Right lobe of liver (tissue), 6 donors: ENCODE results near the gene GPC6. TPM values are rescaled to one million over a fixed set of nuclear protein-coding genes. Genes with fewer than 3 reads are reported as not detected.

ENCODE experiments used
- ATAC-seq, 4 donors: fragments of 200-7000 bp; cut with Tn5 transposase; one replicate each; pipeline ENCODE4 v1.9.1; 2020; ENCODE audit warnings: mild to moderate bottlenecking in 4 of 4, moderate library complexity in 4 of 4
- DNase-seq, 3 donors: peaks; one replicate each; pipeline ENCODE4 v3.0.0-alpha.2; 2020
- H3K27ac ChIP-seq, 3 donors: fragments of 200-600 bp; one replicate each; pipeline ENCODE4 v1.8.0; 2022
- H3K27me3 ChIP-seq, 2 donors: fragments of 200-600 bp; one replicate each; pipeline ENCODE4 v1.8.0; 2022
- H3K36me3 ChIP-seq, 4 donors: fragments of 200-600 bp; sonication (generic) in 1 of 4; one replicate each; pipeline versions ENCODE4 v1.5.1 to v1.8.0; 2017 to 2022; ENCODE audit warnings: control low read depth in 1 of 4
- H3K4me1 ChIP-seq, 4 donors: fragments of 200-600 bp; sonication (generic) in 1 of 4; one replicate each; pipeline versions ENCODE4 v1.5.1 to v1.8.0; 2017 to 2022; ENCODE audit warnings: control low read depth in 1 of 4
- H3K4me3 ChIP-seq, 3 donors: fragments of 200-600 bp; one replicate each; pipeline ENCODE4 v1.8.0; 2022
- H3K9me3 ChIP-seq, 4 donors: fragments of 200-600 bp; sonication (generic) in 1 of 4; one replicate each; pipeline versions ENCODE4 v1.5.1 to v1.8.0; 2017 to 2022; ENCODE audit warnings: control low read depth in 1 of 4
- POLR2A ChIP-seq: fragments of 450-650 bp; IDR thresholded peaks from one replicate; pipeline ENCODE4 v1.6.1; 2017; ENCODE audit warnings: antibody characterized with exemption, mild to moderate bottlenecking
- WGBS: methylation state at CpG from one replicate; pipeline ENCODE4 v1.1.6; 2018; ENCODE audit warnings: low coverage, low lambda C conversion rate; ENCODE audit not compliant: insufficient coverage; ENCODE audit errors: missing lambda C conversion rate; 5-methylcytosine and 5-hydroxymethylcytosine counted together
- intact Hi-C, 2 donors: fragments of 100-400 bp; cut with DNase I; formaldehyde crosslinking; loops; one replicate each; pipeline versions ENCODE4 v1.11.2 to v1.14.1; 2022
- total RNA-seq, 6 experiments: library from RNA; depleted of rRNA in 2 of 6; stranded (reverse); fragments of >200 nt in 2 of 6; fragmentation: NEBNext Ultra II Directional in 3 of 6; extraction: Animal tissue kit (Norgen Biotek cat#: 25700) in 3 of 6; gene quantifications; one replicate each; pipeline versions ENCODE4 v1.1.0 to v1.2.4, GENCODE V29; 2016 to 2023
- TF ChIP-seq, protein P1 (sequence below), 4 donors: fragments of 200-600 bp in 3 of 4; fragments of 450-650 bp in 1 of 4; IDR thresholded peaks; one replicate each; pipeline versions ENCODE4 v1.5.1 to v1.8.0; 2016 to 2022; ENCODE audit warnings: antibody characterized with exemption in 4 of 4, mild to moderate bottlenecking in 2 of 4
- donor health status: DM: no; HTN: yes; CAD: no.
- donor health status: DM: no; HTN: no; CAD: no.
- donor health status: DM: no; HTN: no; CAD: no.
- donor health status: DM: no; HTN: yes; CAD: no.
- donor health status: DM: no; HTN: yes; CAD: no.

Gene GPC6
- total RNA-seq, 6 experiments from 2014 or later: 18.6 to 30.1 (median 20.2) TPM

DNA sequence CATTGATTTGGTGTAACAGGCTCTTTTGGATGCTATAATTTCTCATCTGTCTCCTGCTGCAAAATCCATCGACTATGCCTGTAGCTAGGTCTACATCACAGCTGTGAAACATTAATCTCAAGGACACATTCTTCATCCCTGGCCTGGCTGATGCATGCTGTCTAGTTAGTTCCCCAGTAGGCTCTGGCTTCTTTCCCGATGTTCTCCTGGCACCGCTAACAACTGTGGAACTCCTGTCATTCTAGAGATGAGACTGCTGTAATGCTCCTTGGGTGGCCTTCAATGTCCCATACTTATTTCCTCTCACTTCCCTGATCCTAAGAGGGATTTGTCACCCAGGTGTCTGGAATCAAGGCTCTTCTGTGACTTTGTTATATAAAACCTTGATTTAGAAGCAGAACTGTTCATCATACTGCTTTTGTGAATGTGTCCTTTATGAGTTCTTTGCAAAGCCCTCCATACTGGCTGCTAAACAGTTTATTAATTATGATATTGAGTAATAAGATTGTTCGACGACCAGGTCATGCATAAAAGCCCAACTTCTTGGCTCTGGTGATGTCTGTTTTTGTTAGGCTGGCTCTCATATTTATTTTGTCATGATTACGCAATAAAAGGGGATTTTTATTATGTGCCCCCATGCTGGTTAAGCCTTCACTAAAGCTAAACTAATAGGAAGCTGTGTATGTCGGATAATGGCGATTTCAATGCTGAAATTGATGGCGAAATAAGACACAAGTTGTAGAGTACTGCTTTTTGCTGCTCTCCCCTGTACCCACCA lies 1025.4 kb downstream of the GPC6 start:
- DNase-seq: no peak
- WGBS: 68% methylated on average over 9 of the region's 9 CpGs
- peak in 3 of 4 donors; percentile 45 to 59 (median 50) for ATAC-seq

DNA sequence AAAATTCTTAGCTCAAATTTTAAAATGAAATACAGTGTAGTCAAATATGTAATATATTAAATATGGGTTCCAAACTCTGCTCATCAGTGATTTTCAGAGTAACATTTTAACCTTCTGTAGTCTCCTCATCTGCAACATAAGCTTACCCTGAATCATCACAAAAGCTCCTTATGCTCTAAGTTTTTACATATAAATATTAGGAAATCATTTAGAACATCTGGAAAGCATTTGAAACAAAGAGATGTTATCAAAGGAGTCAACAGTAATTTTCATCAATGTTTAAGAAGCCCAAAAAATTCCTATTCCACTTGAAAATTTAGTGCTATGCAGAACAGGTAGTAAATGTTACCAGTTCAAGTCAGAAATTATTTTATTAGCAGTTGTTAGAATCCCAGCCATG lies 1028.1 kb downstream of the GPC6 start:
- Histone ChIP-seq H3K27ac (no peak overlapping the region), H3K4me3 (no peak overlapping the region), H3K36me3 (no peaks in the 10 kb centered on the region), H3K9me3 (no peaks in the 10 kb centered on the region), H3K27me3 (no peaks in the 10 kb centered on the region), H3K4me1 (peaks cover 0 to 7% (median 0%) of the 10 kb centered on the region in 4 donors)
- no peak for TF ChIP-seq POLR2A
- TF ChIP-seq, protein P1, sequence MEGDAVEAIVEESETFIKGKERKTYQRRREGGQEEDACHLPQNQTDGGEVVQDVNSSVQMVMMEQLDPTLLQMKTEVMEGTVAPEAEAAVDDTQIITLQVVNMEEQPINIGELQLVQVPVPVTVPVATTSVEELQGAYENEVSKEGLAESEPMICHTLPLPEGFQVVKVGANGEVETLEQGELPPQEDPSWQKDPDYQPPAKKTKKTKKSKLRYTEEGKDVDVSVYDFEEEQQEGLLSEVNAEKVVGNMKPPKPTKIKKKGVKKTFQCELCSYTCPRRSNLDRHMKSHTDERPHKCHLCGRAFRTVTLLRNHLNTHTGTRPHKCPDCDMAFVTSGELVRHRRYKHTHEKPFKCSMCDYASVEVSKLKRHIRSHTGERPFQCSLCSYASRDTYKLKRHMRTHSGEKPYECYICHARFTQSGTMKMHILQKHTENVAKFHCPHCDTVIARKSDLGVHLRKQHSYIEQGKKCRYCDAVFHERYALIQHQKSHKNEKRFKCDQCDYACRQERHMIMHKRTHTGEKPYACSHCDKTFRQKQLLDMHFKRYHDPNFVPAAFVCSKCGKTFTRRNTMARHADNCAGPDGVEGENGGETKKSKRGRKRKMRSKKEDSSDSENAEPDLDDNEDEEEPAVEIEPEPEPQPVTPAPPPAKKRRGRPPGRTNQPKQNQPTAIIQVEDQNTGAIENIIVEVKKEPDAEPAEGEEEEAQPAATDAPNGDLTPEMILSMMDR (IDR thresholded peaks at IDR 0.05): no peak
- intact Hi-C loops: no loop called here
- DNase-seq (no peak), ATAC-seq (no peak)

More for the DNA sequence above, 1025.4 kb downstream of the GPC6 start:
- Histone ChIP-seq H3K36me3 (no peaks in the 10 kb centered on the region), H3K27ac (no peak overlapping the region), H3K4me1 (peaks cover 0 to 7% (median 0%) of the 10 kb centered on the region in 4 donors), H3K9me3 (no peaks in the 10 kb centered on the region), H3K4me3 (no peak overlapping the region), H3K27me3 (no peaks in the 10 kb centered on the region)
- intact Hi-C loops: no loop called here
- TF ChIP-seq, protein P1 (IDR thresholded peaks at IDR 0.05): no peak
- TF ChIP-seq POLR2A: no peak

DNA sequence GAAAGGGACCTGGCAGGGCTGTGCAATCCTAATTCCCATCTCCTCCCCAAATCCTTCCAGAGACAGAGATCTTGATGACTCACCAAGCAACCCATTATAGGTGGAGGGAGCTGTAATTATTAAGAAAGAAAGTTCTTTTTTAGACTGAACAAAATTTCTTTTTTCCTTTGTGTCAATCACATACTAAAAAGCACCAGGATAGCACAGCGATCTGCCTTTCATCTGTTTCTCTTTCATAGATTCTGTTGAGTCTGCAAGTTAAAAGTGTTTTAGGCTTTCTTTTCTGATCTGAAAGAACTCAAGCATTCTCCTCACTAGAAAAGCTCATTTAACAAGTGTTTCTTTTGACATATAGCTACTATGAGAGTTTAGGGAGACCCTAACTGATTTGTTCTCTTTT lies 1030.1 kb downstream of the GPC6 start:
- ATAC-seq: no peak
- Histone ChIP-seq H3K4me3 (no peak overlapping the region), H3K4me1 (peaks cover 0 to 6% (median 0%) of the 10 kb centered on the region in 4 donors), H3K9me3 (no peaks in the 10 kb centered on the region), H3K27me3 (no peaks in the 10 kb centered on the region), H3K36me3 (no peaks in the 10 kb centered on the region), H3K27ac (no peak overlapping the region)
- intact Hi-C loops: no loop called here
- TF ChIP-seq, protein P1 (IDR thresholded peaks at IDR 0.05): no peak
- no peak for TF ChIP-seq POLR2A
- DNase-seq: no peak
- WGBS: 100% methylated on average over 1 of the region's 1 CpG

DNA sequence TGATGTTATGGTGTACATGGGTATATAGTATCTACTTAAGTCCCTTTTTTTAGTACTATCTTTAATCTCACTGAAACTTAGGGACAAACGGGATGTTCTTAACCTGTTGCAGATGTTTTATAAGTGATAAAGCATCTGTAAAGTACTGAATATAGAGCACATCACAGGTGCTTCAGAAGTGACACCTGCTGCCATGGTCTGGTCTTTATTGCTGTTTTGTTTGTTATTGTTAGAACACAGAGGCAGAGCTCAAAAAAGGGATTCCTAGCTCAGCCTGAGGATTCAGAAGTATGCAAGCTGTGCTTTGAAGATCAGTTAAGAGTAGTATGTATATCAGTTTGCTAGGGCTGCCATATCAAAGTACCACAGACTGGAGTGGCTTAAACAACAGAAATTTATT lies 1033.4 kb downstream of the GPC6 start:
- intact Hi-C loops: no loop called here
- no peak for ATAC-seq

More for the DNA sequence above, 1033.4 kb downstream of the GPC6 start:
- no peak for DNase-seq
- Histone ChIP-seq H3K36me3 (no peaks in the 10 kb centered on the region), H3K4me1 (no peaks in the 10 kb centered on the region), H3K27me3 (no peaks in the 10 kb centered on the region), H3K27ac (no peak overlapping the region), H3K4me3 (no peak overlapping the region), H3K9me3 (no peaks in the 10 kb centered on the region)
- 100% methylated on average over 1 of the region's 1 CpG for WGBS
- TF ChIP-seq, protein P1 (IDR thresholded peaks at IDR 0.05): no peak
- TF ChIP-seq POLR2A: no peak
